ENCODE data around the gene ACTG2.

Gene ACTG2

DNA sequence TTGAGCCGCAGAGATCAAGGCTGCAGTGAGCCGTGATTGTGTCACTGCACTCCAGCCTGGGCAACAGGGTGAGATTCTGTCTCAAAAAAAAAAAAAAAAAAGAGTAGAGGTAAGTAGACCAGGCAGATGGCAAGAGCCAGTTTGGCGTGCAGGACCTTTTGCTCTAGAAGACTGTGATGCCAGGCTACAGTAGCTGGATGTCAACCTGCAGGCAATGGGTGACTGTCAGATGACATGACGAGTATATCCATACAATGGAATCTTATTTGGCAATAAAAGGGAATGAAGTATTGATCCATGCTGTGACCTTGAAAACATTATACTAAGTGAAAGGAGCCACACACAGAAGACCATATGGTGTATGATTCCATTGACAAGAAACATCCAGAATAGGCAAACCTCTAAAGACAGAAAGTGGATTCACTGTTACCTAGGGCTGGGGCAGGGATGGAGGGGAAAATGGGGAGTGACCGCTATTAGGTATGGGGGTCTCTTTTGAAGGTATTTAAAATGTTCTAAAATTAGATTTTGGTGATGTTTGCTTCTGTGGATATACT lies 22.7 kb downstream of the ACTG2 start:
- DNase-seq = no peak

DNA sequence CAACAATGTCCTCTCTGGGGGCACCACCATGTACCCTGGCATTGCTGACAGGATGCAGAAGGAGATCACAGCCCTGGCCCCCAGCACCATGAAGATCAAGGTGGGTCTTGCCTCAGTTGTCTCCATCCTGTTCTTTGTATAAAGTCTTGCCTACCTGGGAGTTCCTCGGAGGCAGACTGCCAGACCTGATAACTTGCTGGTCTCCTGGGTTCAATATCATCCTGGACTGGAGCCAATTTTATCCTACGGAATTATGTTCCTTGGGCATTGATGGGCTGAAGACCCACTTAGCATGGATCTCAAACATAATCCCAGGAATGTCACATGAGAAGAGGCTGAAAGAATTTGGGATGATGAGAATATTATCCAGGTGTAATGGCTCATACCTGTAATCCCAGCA lies 23.9 kb downstream of the ACTG2 start:
- DNase-seq = no peak

DNA sequence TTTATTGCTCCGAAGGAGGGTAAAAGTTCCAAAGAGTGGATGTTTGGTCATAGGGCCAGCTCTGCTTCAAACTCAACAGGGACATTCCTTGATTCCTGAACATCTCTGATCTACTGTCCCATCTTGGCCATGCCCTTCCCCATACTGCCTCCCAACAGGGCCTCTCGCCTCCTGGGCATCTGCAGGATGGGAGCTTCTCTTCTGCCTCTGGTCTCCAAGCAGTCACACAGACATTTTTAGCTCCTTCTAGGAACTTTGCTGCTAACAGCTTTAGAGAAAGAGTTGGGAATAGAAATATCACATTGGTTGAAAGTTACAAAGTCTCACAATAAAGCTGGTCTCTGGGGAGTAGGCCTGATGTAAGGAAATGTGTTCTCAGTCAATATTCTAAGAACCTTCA lies 24.5 kb downstream of the ACTG2 start:
- no peak for DNase-seq

GRCh38 chr2:73917696-73918207 lies 24.9 kb downstream of the ACTG2 start:
- no peak for DNase-seq

- no peak for DNase-seq
Observed at GRCh38 chr2:73918856-73919255, 26.0 kb downstream of the ACTG2 start.

DNA sequence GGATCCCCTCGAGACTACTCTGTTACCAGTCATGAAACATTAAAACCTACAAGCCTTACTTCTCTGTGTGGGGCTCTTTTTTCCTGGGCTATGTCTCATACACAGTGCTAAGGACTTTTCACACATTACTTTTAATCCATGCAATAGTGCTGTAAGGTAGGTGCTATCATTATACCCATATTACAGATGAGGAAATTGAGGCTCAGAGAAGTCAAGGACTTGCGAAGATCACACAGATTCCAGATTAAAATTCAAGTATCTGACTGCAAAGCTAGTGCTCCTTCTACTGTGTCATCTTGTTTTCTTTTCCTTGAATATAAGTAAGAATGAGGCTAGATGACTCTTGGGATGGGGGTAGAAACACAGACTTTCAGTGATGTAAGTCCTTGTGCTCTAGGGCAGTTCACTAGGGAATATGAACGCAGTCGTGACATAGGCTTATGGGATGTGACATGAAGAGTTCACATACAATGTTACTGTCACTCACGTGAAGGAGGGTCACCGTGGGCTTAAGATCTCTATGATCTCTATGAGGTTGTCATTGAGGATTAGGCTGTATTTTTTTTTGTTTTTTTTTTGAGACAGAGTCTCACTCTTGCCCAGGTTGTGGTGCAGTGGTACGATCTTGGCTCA lies 26.9 kb downstream of the ACTG2 start:
- DNase-seq = no peak

GRCh38 chr2:73920577-73921545 lies 28.1 kb downstream of the ACTG2 start:
- no peak for DNase-seq

- DNase-seq = no peak
Observed at GRCh38 chr2:73921581-73921980, 28.8 kb downstream of the ACTG2 start.

- DNase-seq = no peak
Observed at GRCh38 chr2:73922681-73923080, 29.9 kb downstream of the ACTG2 start.

DNA sequence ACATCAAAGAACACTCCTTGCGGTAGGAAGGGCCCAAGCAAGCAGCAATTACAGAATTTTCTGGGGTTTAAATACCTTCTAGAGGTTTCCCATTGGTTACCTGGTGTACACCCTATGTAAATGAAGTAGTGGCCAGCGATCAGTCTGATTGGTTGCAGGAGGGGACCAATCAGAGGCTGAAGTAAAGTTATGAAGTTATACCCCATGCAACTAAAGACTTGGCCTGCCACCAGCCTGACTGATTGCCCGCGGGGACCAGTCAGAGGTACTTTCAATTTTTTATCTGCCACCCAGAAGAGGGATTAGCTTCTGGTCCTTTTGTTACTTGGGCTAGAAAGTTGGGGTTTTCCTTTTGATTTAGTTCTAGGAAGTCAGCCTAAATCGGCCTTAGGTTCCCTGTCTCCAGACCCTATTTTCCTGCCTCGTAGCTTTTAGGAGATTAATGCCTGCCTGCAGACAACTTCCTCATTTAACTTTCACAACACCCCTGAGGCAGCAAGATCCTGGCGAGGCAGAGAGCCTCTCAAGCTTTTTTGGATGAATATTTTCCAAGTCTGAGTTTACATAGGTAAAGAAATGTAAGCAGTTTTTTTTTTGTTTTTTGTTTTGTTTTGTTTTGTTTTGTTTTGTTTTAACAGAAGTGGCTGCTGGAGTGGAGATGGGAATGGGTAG lies 32.4 kb downstream of the ACTG2 start:
- DNase-seq = no peak

GRCh38 chr2:73925853-73926492 lies 33.2 kb downstream of the ACTG2 start:
- DNase-seq = no peak

- peak; percentile 61 to 89 for DNase-seq
Observed at GRCh38 chr2:73926493-73927327, 33.9 kb downstream of the ACTG2 start, which contains the start of gene DGUOK. Gene DGUOK (plus strand): TSS chr2:73926880. CDS start chr2:73926911, 31 bp downstream.

DNA sequence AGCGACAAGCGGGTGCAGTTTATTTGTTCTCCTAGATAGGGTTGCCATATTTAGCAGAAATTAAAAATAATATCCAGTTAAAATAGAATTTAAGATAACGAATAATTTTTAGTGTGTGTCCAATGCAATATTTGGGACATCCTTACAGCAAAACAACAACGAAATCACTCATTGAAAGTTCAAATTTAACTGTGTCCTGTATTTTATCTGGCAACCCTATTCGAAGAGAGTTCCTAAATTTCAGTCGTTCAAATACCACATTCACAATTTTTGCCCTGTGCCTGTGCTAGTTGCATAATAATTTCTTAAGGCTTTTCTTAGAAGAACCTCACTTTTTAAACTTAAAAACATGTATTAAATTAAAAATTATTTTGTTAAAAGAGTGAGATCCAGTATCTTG lies 34.5 kb downstream of the ACTG2 start:
- DNase-seq = no peak

DNA sequence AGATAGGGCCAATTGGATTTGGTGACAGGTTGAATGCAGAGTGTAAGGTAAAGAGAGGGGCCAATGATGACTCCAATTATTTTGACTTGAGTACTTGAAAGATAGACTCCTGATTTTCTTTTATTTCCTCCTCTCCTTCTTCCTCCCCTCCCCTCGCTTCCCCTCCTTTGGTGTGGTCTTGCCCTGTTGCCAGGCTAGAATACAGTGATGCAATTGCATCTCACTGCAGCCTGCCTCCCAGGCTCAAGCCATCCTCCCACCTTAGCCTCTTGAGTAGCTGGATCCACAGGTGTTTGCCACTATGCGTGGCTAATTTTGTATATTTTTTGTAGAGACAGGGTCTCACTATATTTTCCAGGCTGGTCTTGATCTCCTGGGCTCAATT lies 36.1 kb downstream of the ACTG2 start:
- DNase-seq = no peak

DNA sequence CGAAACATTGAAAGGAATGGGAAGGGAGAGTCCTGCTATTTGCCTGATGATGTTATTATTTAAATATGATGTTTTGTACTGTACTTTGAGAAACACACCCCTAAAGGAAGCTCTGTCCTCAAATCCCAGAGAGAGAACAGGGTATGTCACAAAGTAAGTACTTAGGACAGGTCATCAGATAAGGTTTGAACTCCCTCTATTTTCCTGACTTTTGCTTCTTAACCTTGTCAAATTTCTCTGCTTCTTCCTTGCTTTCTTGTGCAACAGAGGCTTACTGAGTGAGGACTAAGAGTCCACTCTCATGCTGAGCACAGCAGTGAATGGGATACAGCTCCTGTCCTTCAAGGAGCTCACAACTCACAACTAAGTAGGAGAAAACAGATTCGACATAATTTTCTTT lies 37.6 kb downstream of the ACTG2 start:
- DNase-seq = no peak

DNA sequence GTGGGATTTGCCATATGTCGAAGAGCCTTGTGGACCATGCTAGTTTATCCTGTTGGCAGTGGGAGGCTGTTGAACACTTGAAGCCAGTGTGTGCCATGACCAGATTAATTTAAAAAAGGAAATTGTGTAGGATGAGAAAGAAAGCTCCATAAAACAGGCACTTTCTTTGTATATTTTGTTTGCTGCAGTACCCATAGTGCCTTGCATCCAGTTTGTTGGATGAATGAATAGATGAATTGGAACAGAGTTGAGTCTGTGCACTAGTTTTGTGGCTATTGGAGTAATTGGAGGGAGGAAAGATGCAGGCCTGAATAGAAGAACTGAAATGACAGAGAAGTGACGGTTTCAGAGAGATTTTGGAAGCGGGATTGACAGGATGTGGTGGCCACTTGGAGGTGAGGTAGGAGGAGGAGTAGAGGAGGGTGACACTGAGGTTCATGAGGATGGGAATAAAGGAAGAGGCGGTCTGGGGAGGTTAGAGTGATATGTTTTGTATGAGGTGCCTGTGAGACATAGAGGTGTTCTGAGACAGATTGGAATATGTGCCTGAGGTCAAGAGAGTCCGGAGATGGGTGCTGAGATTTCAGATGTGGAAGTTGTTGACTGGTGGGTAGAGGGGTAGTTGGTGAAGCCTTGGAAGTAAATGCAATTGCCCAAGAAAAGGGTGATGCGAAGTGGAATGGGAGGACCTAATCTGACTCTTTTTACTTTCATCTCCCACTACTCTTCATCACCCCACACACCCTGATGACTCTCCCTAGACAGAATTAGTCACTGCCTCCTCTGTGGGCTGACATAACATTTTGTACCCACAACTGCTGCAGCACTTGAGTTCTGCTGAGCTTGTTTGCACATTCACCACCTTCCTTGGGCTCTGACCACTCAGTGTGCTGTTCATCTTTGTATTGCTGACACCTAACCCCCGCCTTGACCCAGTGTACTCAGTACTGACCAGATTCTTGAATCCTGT lies 39.0 kb downstream of the ACTG2 start:
- DNase-seq = no peak

GRCh38 chr2:73933194-73933593 lies 40.4 kb downstream of the ACTG2 start:
- DNase-seq = no peak

DNA sequence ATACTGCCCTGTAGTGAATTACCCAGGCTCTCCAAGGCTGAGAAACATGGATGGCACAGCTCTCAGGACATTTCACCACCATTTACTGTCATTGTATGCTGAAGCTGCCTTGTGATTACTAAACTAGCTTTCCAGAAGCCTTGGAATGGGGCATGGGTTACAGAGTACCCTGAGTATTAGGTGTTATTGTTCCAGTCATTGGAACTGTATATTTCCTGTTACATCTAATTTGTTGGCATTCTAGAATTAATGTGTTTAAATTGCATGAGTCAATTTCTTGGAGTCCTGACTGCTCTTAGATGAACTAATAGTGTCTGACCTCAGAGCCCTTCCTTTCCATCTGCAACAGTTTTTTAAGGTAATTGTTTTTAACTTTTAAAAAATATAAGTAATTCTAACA lies 42.8 kb downstream of the ACTG2 start:
- no peak for DNase-seq

DNA sequence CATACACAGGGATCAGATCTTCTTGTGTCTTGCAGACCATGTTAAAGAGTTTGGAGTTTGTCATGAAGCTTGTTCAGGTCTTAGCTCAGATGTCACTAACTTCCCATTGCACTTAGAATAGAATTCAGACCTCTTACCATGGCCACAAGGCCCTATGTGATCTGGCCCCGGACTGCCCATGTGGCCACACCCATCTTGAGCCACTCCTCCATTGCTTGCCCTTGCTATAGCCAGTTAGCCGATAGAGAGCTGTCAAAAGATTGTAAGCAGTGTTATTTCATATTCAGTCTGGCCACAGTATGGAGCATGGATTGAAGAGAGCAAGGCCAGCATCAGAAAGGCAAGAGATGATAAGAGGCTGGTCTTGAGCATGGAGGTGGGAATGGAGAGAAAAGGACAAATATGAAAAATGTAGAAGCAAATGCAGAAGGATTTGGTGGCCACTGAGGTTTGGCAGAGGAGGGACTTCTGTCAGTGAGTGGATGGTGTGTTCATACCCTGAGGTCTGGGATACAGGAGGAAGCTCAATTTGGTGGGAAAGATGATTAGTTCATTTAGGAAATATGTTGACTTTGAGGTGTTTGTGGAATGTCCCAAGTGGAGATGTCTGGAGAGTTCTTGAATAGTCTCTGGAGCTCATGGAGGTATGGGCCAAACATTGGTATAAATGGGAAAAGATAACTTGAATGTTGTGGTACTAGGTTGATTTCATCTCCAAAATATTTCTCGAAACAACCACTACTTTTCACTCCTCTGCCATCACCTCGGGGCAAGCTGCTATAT lies 44.5 kb downstream of the ACTG2 start:
- no peak for DNase-seq

GRCh38 chr2:73937899-73938298 lies 45.1 kb downstream of the ACTG2 start:
- no peak for DNase-seq
